ENCODE results near the gene KRT79.

KRT79 gene

GRCh38 chr12:52819731-52820510 is 14.2 kb downstream of the KRT79 start:
- DNase-seq (ENCODE audit: low read depth), result no peak

GRCh38 chr12:52818887-52819420 is 15.2 kb downstream of the KRT79 start:
- no peak for DNase-seq (ENCODE audit: low read depth)

- no peak for DNase-seq (ENCODE audit: low read depth)
Measured at GRCh38 chr12:52818388-52818787, 15.7 kb downstream of the KRT79 start.

GRCh38 chr12:52817699-52818238 is 16.3 kb downstream of the KRT79 start:
- DNase-seq (ENCODE audit: low read depth), result no peak

- no peak for DNase-seq (ENCODE audit: low read depth)
Measured at GRCh38 chr12:52817003-52817698, 17.0 kb downstream of the KRT79 start.

- no peak for DNase-seq (ENCODE audit: low read depth)
Measured at GRCh38 chr12:52815676-52816588, 18.2 kb downstream of the KRT79 start.

GRCh38 chr12:52815161-52815560 is 18.9 kb downstream of the KRT79 start:
- no peak for DNase-seq (ENCODE audit: low read depth)

- DNase-seq (ENCODE audit: low read depth), result no peak
Measured at GRCh38 chr12:52814710-52815155, 19.4 kb downstream of the KRT79 start.

- no peak for DNase-seq (ENCODE audit: low read depth)
Measured at GRCh38 chr12:52813885-52814709, 20.0 kb downstream of the KRT79 start, which contains the start of gene KRT4. Gene KRT4, minus strand, starts transcription at chr12:52814116. Its CDS starts 58 bp downstream, at chr12:52814058.

- DNase-seq (ENCODE audit: low read depth), result no peak
Measured at GRCh38 chr12:52813203-52813819, 20.8 kb downstream of the KRT79 start.

- no peak for DNase-seq (ENCODE audit: low read depth)
Measured at GRCh38 chr12:52812749-52813148, 21.4 kb downstream of the KRT79 start.

GRCh38 chr12:52812073-52812400 is 22.1 kb downstream of the KRT79 start:
- no peak for DNase-seq (ENCODE audit: low read depth)

GRCh38 chr12:52811191-52812072 is 22.7 kb downstream of the KRT79 start:
- no peak for DNase-seq (ENCODE audit: low read depth)

- DNase-seq (ENCODE audit: low read depth), result no peak
Measured at GRCh38 chr12:52810554-52810953, 23.6 kb downstream of the KRT79 start.

- no peak for DNase-seq (ENCODE audit: low read depth)
Measured at GRCh38 chr12:52809166-52809565, 24.9 kb downstream of the KRT79 start.

- no peak for DNase-seq (ENCODE audit: low read depth)
Measured at GRCh38 chr12:52808573-52809160, 25.4 kb downstream of the KRT79 start.

- no peak for DNase-seq (ENCODE audit: low read depth)
Measured at GRCh38 chr12:52807544-52808470, 26.3 kb downstream of the KRT79 start.
